HG02852 (cell line): ENCODE data around the gene CALML6.

ENCODE experiments used
- ATAC-seq: cut with Tn5 transposase; IDR thresholded peaks from one replicate; pipeline ENCODE4 v1.9.1; 2021; ENCODE audit warnings: mild to moderate bottlenecking, moderate library complexity; ENCODE audit not compliant: unreplicated experiment

Gene CALML6

DNA sequence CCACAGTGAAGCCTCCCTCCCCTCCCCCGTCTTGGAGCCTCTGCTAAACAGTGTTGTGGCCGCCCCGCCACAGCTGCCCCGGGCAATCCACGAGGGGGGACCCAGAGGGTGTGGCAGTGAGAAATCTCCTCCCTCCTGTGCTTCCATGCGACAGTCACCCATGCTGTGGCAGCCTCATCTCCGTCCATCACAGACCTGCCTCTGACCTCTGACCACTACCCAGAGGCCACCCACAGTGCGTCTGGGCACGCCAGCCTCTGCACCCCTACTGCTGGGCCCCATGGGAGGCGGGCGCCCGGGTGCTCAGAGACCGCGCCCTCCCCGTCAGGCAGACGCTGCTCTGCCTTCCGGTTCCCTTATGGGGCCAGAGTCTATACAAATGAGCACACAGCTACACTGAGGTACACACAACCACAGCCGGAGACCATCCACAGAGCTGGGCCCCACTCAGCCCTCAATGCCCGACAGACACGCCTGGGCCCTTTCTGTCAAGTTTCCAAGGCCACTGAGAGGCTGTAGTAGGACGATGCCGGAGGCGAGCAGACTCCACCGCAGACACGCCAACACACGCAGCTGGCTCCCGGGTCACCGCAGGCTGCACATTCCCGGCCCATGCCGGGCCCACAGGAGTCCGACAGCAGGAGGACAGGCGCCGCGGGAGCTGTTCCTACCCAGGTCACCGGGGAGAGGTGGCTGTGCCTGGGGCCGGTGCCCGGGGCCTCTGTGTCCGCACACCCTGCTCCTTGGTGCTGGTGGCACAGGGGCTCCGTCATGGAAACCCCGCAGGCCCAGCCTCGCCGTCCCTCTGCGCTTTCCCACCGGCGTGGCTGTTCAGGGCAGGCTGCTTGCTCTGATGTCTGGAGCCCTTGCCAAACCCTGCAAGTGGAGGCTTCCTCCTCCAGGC, 27.9 kb downstream of the CALML6 start:
- ATAC-seq, result no peak

DNA sequence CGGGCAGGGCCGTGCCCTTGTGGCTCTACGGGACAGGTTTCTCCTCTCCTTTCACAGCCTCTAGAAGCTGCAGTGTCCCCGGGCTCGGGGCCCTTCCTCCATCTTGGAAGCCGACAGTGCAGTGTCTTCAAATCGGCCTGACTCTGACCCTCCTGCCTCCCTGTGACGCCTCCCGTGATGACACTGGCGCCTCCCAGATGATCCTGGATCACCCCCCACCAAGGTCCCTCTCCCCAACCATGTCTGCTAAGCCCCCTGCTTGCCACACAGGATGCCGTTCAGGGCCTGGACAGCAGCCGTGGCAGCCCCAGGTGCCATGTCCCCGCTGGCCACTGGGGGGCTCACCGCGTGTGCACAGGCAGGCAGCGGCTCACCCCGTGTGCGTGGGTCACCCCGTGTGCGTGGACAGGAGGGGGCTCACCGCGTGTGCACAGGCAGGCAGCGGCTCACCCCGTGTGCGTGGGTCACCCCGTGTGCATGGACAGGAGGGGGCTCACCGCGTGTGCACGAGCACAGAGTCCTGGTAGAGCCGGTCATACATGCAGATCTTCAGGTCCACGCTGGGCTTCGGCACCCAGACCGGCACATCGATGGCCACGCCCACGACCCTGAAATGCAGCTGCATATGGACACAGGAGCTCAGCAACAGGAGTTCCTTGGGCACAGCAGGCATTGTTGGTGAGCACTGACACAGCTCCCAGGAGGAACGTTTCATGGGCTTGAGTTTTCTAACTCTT, 28.9 kb downstream of the CALML6 start:
- no peak for ATAC-seq

DNA sequence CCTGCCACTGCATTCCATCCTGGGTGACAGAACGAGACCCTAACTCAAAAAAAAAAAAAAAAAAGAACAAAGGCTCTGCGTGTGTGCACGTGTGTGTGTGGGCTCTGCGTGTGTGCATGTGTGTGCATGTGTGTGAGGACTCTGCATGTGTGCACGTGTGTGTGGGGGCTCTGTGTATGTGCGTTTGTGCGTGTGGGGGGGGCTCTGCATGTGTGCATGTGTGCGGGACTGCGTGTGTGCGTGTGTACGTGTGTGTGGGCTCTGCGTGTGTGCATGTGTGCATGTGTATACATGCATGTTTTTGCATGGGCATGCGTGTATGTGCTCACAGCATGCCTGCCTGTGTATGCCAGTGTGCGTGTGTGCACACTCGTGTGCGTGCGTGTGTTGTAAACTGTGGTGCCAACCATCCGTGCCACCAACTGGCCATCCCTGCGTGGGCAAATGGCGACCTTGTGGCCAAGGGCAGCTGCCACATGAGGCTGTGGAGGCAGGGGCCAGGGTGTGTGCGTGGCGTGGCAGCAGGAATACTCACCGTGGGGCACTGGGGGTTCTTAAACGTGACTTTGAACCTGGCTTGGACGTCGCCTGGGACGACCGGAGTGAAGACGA, 30.8 kb downstream of the CALML6 start:
- no peak for ATAC-seq

- no peak for ATAC-seq
These were observed 31.5 kb downstream of the CALML6 start for GRCh38 chr1:1946540-1946939.

DNA sequence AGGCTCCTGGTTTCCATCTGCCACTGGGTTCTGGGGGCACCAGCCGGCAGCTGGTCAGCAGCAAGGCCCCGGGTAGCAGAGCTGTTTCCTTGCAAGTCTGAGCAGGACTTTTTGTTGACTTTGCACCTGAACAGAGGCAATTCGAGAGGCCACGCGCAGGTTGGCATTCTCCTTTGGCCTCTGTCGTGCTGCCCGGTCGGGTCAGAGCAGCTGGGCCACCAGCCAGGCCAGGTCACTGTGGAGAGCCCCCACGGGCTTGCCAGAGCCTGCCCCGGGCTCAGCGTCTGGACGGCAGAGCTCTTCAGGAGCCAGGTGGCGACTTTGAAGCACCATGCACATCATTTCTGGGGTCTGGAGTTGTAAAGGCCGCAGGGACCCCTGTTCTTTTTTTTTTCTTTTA, 32.4 kb downstream of the CALML6 start:
- no peak for ATAC-seq

DNA sequence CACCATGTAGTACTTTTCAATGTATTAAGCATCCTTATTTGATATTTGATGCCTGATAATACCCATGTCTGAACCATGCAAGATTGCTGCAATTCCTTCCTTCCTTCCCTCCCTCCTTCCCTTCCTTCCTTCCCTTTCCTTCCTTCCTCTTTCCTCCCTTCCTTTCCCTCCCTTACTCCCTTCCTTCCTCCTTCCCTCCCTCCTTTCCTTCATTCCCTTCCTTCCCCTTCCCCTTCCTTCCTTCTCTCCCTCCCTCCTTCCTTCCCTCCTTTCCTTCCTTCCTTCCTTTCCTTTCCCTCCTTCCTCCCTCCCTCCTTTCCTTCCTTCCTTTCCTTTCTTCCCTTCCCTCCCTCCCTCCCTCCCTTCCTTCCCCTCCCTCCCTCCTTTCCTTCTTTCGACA, 33.7 kb downstream of the CALML6 start:
- no peak for ATAC-seq

DNA sequence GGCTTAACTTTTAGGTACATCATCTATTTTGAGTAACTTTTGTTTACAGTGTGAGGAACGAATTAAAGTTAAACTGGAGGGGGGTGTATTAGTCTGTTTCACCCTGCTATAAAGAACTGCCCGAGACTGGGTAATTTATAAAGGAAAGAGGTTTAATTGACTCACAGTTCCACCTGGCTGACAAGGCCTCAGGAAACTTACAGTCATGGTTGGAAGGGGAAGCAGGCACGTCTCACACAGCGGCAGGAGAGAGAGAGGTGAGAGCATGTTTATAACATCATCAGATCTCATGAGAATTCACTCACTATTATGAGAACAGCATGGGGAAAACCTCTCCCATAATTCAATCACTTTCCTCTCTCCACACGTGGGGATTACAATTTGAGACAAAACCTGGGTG, 35.9 kb downstream of the CALML6 start:
- no peak for ATAC-seq

DNA sequence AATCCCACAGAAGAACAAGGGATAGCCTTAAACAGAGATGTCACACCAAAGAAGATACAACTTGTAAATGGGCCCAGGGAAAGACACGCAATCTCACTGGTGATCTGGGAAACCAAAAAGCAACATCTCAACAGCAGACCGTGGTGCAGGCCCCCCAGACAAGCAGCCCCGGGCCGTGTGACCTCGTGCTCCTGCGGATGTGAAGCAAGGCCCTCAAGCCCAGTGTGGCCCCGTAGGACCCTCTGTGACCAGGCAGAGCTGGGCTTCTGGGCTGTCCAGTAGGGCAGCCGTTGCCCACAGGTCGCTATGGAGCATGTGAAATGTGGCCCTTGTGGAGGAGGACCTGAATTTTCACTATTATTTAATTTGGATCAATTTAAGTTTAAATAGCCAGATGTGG, 39.0 kb downstream of the CALML6 start:
- no peak for ATAC-seq

GRCh38 chr1:1954831-1955441, 39.9 kb downstream of the CALML6 start:
- ATAC-seq, result no peak

DNA sequence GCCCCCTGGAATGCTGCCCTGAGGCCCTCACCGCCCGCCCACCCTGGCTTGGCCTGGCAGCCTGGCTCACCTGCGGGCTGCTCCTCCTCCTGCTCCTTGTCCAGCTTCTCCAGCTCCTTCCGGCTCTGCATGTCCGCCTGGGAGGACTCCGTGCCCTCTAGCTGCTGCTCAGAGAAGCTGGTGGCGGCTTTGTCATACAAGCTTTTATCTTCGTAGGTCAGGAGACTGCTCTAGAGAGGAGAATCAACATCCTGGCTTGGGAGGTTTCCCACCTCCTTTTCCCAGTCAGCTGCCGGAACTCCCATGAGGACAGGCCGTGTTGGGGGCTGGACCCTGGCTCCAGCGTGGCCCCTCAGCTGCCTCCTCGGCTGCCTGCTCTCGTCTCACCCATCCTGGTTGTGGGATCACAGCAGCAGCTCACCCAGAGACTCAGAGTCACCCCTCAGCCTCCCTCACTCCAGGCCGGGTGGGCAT, 40.6 kb downstream of the CALML6 start:
- ATAC-seq, result no peak

DNA sequence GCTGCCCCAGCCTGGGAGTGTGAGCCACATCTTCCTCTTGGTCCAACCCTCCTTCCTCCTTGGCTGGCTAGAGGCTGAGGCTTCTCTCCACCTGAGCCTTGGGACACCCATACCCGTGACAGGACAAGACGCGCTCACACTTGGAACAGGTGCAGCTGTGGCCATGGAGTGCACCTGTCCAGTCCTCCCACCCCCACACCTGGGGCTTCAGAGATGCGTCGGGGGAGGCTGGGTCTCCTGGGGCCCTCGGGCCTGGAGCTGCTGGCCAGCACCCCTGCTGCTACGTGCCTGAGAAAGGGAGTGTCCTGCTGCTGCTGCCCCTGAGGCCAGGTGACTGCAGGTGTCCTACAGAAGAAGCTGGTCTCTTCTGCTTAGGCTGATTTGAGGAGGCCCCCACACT, 41.0 kb downstream of the CALML6 start:
- ATAC-seq, result no peak

- no peak for ATAC-seq
These were observed 41.8 kb downstream of the CALML6 start for GRCh38 chr1:1956586-1957532.

- no peak for ATAC-seq
These were observed 42.5 kb downstream of the CALML6 start for GRCh38 chr1:1957533-1957961.

DNA sequence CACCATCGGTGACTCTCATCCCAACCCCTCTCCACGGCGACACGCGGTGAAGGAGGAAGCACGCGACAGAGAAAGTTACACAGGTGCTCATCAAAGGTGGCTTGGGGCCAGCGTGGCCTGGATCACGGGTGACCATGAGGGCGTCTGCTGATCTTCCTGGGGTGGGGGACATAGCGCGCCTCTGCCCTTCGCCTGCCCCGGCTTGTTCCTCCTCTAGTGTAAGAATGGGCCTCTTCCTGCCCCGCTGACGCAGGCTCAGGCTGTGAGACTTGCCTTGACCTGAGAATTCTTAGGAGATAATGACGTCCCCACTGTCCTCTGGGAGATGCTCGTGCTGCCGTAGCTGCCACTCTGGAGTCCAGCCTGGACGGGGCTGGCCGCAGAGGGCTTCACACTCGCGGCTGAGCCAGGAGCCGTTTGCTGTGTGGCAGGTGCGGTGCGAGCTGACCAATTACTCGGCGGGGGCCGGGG, 43.0 kb downstream of the CALML6 start:
- ATAC-seq, result no peak

- ATAC-seq, result no peak
These were observed 44.4 kb downstream of the CALML6 start for GRCh38 chr1:1959459-1959839.

DNA sequence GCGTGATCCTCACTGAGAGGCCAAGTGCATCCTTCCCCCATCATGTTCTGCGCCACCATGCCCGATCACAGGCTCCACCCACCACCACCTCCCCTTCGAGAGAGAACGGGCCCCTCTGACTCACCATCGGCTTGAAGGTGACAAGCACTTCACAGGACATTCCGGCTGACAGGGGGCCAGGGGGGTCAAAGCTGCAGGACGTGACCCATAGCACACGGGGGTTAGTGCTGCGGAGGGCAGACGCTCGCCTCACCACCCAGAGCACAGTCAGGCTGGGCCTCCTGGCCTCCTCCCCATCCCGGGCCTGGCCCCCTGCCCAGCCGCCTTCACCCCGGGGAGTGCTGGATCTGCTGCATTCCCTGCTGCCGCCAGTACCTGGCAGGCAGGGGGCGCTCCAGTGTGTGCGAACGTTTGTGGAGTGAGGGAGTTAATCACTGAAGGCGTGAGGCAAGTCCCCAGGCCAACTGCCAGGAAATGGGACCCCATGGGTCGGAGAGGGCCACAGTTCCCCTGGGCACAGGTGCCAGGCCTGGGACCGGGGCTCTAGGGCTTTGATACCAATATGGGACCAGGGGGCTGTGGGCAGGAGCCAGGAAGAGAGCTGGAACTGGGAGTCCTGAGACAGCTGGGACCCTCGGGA, 44.9 kb downstream of the CALML6 start:
- no peak for ATAC-seq

DNA sequence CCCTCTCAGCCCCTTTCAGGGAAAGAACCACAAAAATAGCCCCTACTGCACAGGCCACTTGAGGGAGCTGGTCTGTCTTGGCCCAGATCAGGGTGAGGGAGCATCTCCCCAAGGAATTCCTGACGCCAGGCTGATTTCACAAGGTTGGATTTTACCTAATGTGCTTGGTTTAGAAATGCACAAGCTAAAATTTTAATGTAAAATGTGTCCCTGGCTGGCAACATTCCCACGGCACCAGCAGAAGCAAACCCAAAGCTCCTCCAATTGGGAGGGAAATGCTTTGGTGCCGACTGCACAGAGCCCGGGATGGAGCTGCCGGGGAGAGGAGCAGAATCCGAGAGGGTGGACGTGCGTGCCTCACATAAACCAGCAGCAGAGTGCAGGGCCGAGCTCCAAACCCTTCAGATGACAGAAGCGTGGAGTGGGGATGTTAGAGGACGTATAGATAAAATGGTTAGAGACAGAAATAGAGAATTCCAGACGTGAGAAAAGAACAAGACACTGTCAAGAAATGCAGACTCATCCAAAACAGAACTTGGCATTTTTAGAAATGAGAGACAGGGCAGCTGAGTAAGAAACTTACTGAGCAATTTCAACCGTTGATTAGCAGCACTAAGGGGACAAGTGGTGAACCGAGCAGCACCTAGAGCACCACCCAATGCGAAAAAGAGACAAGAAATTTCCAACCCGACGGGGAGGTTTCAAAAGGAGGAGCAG, 45.6 kb downstream of the CALML6 start:
- no peak for ATAC-seq

DNA sequence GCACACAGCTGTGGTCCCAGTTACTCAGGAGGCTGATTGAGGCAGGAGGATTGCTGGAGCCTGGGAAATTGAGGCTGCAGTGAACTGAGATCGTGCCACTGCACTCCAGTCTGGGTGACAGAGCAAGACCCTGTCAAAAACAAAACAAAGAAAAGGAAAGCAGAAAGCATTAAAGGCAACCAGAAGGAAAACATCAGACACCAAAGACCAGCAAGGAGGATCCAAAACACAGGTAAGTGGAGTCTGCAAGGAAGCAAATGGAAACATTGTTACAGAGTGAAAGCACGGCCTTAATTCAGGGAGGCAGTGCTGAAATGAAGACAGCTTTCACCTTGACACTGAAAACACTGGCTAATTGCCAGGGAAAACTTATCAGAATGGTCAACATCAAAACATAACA, 47.7 kb downstream of the CALML6 start:
- no peak for ATAC-seq

GRCh38 chr1:1963570-1963969, 48.5 kb downstream of the CALML6 start:
- no peak for ATAC-seq
